Common myeloid progenitor, CD34-positive (primary cell): Measurements from ENCODE around the gene SMTNL2.
A peak's percentile ranks its signal among the peaks of the same experiment; 100 is the strongest.
"Not testable (repeated sequence)": the region's sequence is repeated elsewhere in the genome, so short reads cannot be mapped to it uniquely, and the experiment has no call there.

Source experiments
- CTCF ChIA-PET: fragments of 350-600 bp; sonication (Branson Sonifier 250); formaldehyde crosslinking; loops from one replicate; lab custom pipeline; 2021; ENCODE audit warnings: antibody characterized with exemption; lab: Charles Lee
- POLR2A ChIA-PET: fragments of 350-600 bp; sonication (Branson Sonifier 250); formaldehyde crosslinking; loops from one replicate; lab custom pipeline; 2021; ENCODE audit warnings: antibody characterized with exemption; lab: Charles Lee
- DNase-seq, 3 donors: peaks; one replicate each; pipeline versions ENCODE4 v3.0.0 to v3.0.0-alpha.2; 2013
- H3K27ac ChIP-seq, 2 experiments: 1 replicate in 1 of 2; 2 replicates in 1 of 2; pipeline ENCODE4 v1.7.0; 2013; ENCODE audit warnings: inconsistent platforms in 2 of 2, low read length in 2 of 2, mild to moderate bottlenecking in 2 of 2, low read depth in 1 of 2, moderate library complexity in 1 of 2; ENCODE audit not compliant: severe bottlenecking in 2 of 2, insufficient read depth in 1 of 2, poor library complexity in 1 of 2
- H3K27me3 ChIP-seq, 5 experiments: replicated peaks in 2 of 5; 1 replicate in 3 of 5; 2 replicates in 2 of 5; pipeline versions ENCODE4 v1.6.1 to v1.7.0; 2013; ENCODE audit warnings: low read length in 4 of 5, mild to moderate bottlenecking in 2 of 5, moderate library complexity in 2 of 5, inconsistent platforms in 1 of 5; ENCODE audit not compliant: insufficient read depth in 5 of 5, control insufficient read depth in 4 of 5
- H3K36me3 ChIP-seq, 4 experiments: 1 replicate in 2 of 4; 2 replicates in 2 of 4; pipeline versions ENCODE4 v1.6.1 to v1.7.0; 2013; ENCODE audit warnings: low read length in 3 of 4, control low read depth in 1 of 4, mild to moderate bottlenecking in 1 of 4; ENCODE audit not compliant: control insufficient read depth in 4 of 4, insufficient read depth in 4 of 4
- H3K4me1 ChIP-seq, 4 experiments: 1 replicate in 3 of 4; 2 replicates in 1 of 4; pipeline versions ENCODE4 v1.6.1 to v1.7.1; 2013; ENCODE audit warnings: low read length in 3 of 4, mild to moderate bottlenecking in 3 of 4, control low read depth in 1 of 4, inconsistent platforms in 1 of 4, moderate library complexity in 1 of 4; ENCODE audit not compliant: control insufficient read depth in 4 of 4, insufficient read depth in 4 of 4; ENCODE audit errors: control extremely low read depth in 1 of 4
- H3K4me3 ChIP-seq, 7 experiments: 1 replicate in 4 of 7; 2 replicates in 3 of 7; pipeline versions ENCODE4 v1.5.1 to v1.7.0; 2013; ENCODE audit warnings: mild to moderate bottlenecking in 7 of 7, low read length in 6 of 7, moderate library complexity in 6 of 7, inconsistent platforms in 2 of 7, low read depth in 2 of 7, control low read depth in 1 of 7; ENCODE audit not compliant: insufficient read depth in 4 of 7, control insufficient read depth in 1 of 7; ENCODE audit errors: extremely low read depth in 1 of 7
- H3K9me3 ChIP-seq, 5 experiments: 1 replicate in 4 of 5; 2 replicates in 1 of 5; pipeline versions ENCODE4 v1.6.1 to v1.7.1; 2013; ENCODE audit warnings: low read length in 4 of 5, mild to moderate bottlenecking in 2 of 5, inconsistent platforms in 1 of 5, low read depth in 1 of 5, moderate library complexity in 1 of 5; ENCODE audit not compliant: control insufficient read depth in 4 of 5, insufficient read depth in 2 of 5; ENCODE audit errors: control extremely low read depth in 1 of 5
- WGBS: methylation state at CpG from one replicate; pipeline ENCODE4 v1.1.5; 2013; ENCODE audit not compliant: insufficient coverage; 5-methylcytosine and 5-hydroxymethylcytosine counted together

The SMTNL2 gene

GRCh38 chr17:4652997-4653396 lies 68.7 kb downstream of the SMTNL2 start:
- Histone ChIP-seq H3K27me3 (peaks cover 0 to 3% (median 0%) of the 10 kb centered on the region in 5 experiments), H3K4me3 (no peak overlapping the region), H3K4me1 (peaks cover 0 to 5% (median 3%) of the 10 kb centered on the region in 4 experiments), H3K27ac (no peak overlapping the region), H3K9me3 (no peaks in the 10 kb centered on the region), H3K36me3 (no peaks in the 10 kb centered on the region)
- DNase-seq = no peak
- 100% methylated on average over 5 of the region's 5 CpGs for WGBS
- ChIA-PET POLR2A (no interaction called here), CTCF (no interaction called here)

DNA sequence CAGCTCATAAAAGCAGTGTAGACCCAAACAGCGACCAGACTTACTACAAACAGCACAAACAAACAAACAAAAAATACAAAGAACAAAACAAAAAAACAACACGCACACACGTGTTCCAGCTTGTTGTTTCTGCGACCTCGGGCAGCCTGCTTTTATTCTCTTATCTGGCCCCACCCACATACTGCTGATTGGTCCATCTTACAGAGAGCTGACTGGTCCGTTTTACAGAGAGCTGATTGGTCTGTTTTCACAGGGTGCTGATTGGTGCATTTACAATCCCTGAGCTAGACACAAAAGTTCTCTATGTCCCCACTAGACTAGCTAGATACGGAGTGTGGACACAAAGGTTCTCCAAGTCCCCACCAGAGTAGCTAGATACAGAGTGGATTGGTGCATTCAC lies 71.6 kb downstream of the SMTNL2 start:
- H3K4me3 ChIP-seq, H3K27ac ChIP-seq, DNase-seq, H3K27me3 ChIP-seq, POLR2A ChIA-PET, H3K36me3 ChIP-seq, H3K9me3 ChIP-seq: not testable (repeated sequence)
- WGBS = 97% methylated on average over 4 of the region's 7 CpGs
- CTCF ChIA-PET = interaction anchor here (1.0 to 1.1 kb wide), 2 partner anchors 19 to 29 kb away, joined by 3 read pairs; no protein-coding TSS in a partner anchor
- H3K4me1 ChIP-seq = peaks cover 0 to 16% (median 11%) of the 10 kb centered on the region in 4 experiments

DNA sequence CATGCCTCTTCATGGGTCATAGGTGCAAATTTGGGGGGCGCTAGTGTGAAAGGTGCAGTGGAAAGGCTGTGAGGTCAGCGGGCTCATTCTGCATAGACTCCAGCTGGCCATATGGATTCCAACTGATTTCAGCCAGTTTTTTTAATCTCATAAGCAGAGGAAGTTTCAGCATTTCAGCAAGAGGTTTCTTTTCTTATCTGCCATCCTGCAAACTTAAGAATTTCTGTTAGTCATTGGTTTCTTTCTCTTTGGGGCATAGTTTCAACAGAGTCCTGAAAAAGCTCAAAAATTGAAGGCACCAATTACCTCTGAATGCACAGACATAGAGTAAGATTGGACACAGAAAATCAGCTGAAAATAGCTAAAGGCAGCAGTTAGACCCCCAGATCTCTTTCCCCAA lies 73.3 kb downstream of the SMTNL2 start:
- Histone ChIP-seq H3K36me3 (no peaks in the 10 kb centered on the region), H3K9me3 (no peaks in the 10 kb centered on the region), H3K27ac (peak overlapping the region in 1 of 2 experiments; percentile 43), H3K27me3 (no peaks in the 10 kb centered on the region), H3K4me1 (peaks cover 2 to 21% (median 14%) of the 10 kb centered on the region in 4 experiments), H3K4me3 (no peak overlapping the region)
- CTCF ChIA-PET = interaction anchor here (0.6 to 2.4 kb wide), 3 partner anchors 10 to 987 kb away, joined by 3 to 8 read pairs (median 3); no protein-coding TSS in a partner anchor
- WGBS = 88% methylated on average over 2 of the region's 2 CpGs
- POLR2A ChIA-PET = no interaction called here
- peak in 2 of 3 donors; percentile 39 to 56 for DNase-seq
